HepG2 (cell line): ENCODE measurements around the gene BTK. TPM values are rescaled to one million over a fixed set of nuclear protein-coding genes. Genes with fewer than 3 reads are reported as not detected.

Source experiments
- CREB1 ChIP-seq, 2 experiments: fragments of 450-650 bp in 1 of 2; IDR thresholded peaks; 2 replicates each; pipeline ENCODE4 v1.6.1; 2016 to 2017; ENCODE audit warnings: control low read depth in 1 of 2, mild to moderate bottlenecking in 1 of 2, missing compliant biosample characterization in 1 of 2, missing genetic modification characterization in 1 of 2
- FOXK1 ChIP-seq: sonication (generic); formaldehyde crosslinking; IDR thresholded peaks from 2 replicates; pipeline ENCODE4 v1.4.0; 2020; ENCODE audit warnings: low read depth, missing genetic modification reagents, borderline replicate concordance
- GABPA ChIP-seq, 2 experiments: IDR thresholded peaks; 2 replicates each; pipeline ENCODE4 v1.6.1; 2011 to 2016; ENCODE audit warnings: low read depth in 2 of 2, low read length in 1 of 2, missing biosample characterization in 1 of 2, missing genetic modification characterization in 1 of 2
- GATAD2A ChIP-seq: IDR thresholded peaks from 2 replicates; pipeline ENCODE4 v1.6.1; 2016
- HIVEP1 ChIP-seq: sonication (generic); formaldehyde crosslinking; IDR thresholded peaks from 2 replicates; pipeline ENCODE4 v1.4.0; 2020; ENCODE audit warnings: mild to moderate bottlenecking, missing genetic modification reagents
- HMG20A ChIP-seq: IDR thresholded peaks from 2 replicates; pipeline ENCODE4 v1.6.1; 2016; ENCODE audit warnings: borderline replicate concordance
- HNF4A ChIP-seq: sonication (generic); formaldehyde crosslinking; IDR thresholded peaks from 2 replicates; pipeline ENCODE4 v1.4.0; 2020; ENCODE audit warnings: missing genetic modification reagents
- KDM5A ChIP-seq: fragments of 200-600 bp; sonication (generic); IDR thresholded peaks from 2 replicates; pipeline ENCODE4 v1.7.0; 2018; ENCODE audit warnings: antibody characterized with exemption, mild to moderate bottlenecking, low read length, borderline replicate concordance
- MAX ChIP-seq: IDR thresholded peaks from 2 replicates; pipeline ENCODE4 v1.6.1; 2012; ENCODE audit warnings: inconsistent platforms
- MLX ChIP-seq: IDR thresholded peaks from 2 replicates; pipeline ENCODE4 v1.6.1; 2016
- RBM22 ChIP-seq: fragments of 200-400 bp; formaldehyde crosslinking; optimal IDR thresholded peaks from 2 replicates; pipeline ENCODE3; 2017; ENCODE audit warnings: mild to moderate bottlenecking, low read length, moderate library complexity
- RFXANK ChIP-seq: IDR thresholded peaks from 2 replicates; pipeline ENCODE4 v1.6.1; 2016
- TARDBP ChIP-seq: sonication (generic); formaldehyde crosslinking; IDR thresholded peaks from 2 replicates; pipeline ENCODE4 v1.8.0; 2022; ENCODE audit warnings: mild to moderate bottlenecking, missing genetic modification reagents
- ZNF205 ChIP-seq: IDR thresholded peaks from 2 replicates; pipeline ENCODE4 v1.6.1; 2018; ENCODE audit warnings: missing biosample characterization, missing genetic modification reagents
- ZNF280B ChIP-seq: sonication (generic); formaldehyde crosslinking; IDR thresholded peaks from 2 replicates; pipeline ENCODE4 v1.5.0; 2020; ENCODE audit warnings: missing genetic modification reagents, mild to moderate bottlenecking, borderline replicate concordance
- ZNF576 ChIP-seq: sonication (generic); formaldehyde crosslinking; IDR thresholded peaks from 2 replicates; pipeline ENCODE4 v1.4.0; 2020; ENCODE audit warnings: mild to moderate bottlenecking, missing genetic modification reagents
- ZNF614 ChIP-seq: IDR thresholded peaks from 2 replicates; pipeline ENCODE4 v1.6.1; 2018; ENCODE audit warnings: missing biosample characterization, missing genetic modification reagents, inconsistent platforms, borderline replicate concordance
- ZNF839 ChIP-seq: sonication (generic); formaldehyde crosslinking; IDR thresholded peaks from 2 replicates; pipeline ENCODE4 v1.4.0; 2020; ENCODE audit warnings: missing genetic modification reagents, mild to moderate bottlenecking, borderline replicate concordance
- ZNF883 ChIP-seq: sonication (generic); formaldehyde crosslinking; IDR thresholded peaks from 2 replicates; pipeline ENCODE4 v1.5.1; 2020; ENCODE audit warnings: mild to moderate bottlenecking, missing genetic modification reagents; ENCODE audit errors: not compliant biosample characterization
- ZSCAN5A ChIP-seq: sonication (generic); formaldehyde crosslinking; IDR thresholded peaks from 2 replicates; pipeline ENCODE4 v1.8.0; 2022; ENCODE audit warnings: mild to moderate bottlenecking, missing genetic modification reagents, borderline replicate concordance
- polyA plus RNA-seq, 8 experiments: library from polyadenylated mRNA; depleted of rRNA in 3 of 8; stranded (reverse) in 7 of 8; unstranded in 1 of 8; fragments of >200 nt; fragmentation: Illumina TruSeq in 4 of 8; extraction: Trizol in 4 of 8; gene quantifications; 2 replicates each; pipeline versions ENCODE4 v1.2.1 to v1.2.3, GENCODE V29; 2011 to 2016; ENCODE audit warnings: low read depth in 4 of 8, missing spikeins in 1 of 8, mixed read lengths in 1 of 8; ENCODE audit not compliant: insufficient read depth in 1 of 8
- total RNA-seq, 5 experiments: library from RNA; depleted of rRNA; stranded (reverse); fragments of >200 nt; fragmentation: Illumina TruSeq; extraction: Trizol; gene quantifications; 2 replicates each; pipeline ENCODE4 v1.2.3, GENCODE V29; 2016; ENCODE audit warnings: low read depth in 1 of 5
- TF ChIP-seq, protein P1 (sequence below): sonication (generic); formaldehyde crosslinking; IDR thresholded peaks from 2 replicates; pipeline ENCODE4 v1.9.0; 2021; ENCODE audit warnings: missing genetic modification reagents, mild to moderate bottlenecking, borderline replicate concordance
- TF ChIP-seq, protein P2 (sequence below): IDR thresholded peaks from 2 replicates; pipeline ENCODE4 v1.6.1; 2016; ENCODE audit warnings: missing compliant biosample characterization, missing genetic modification reagents, borderline replicate concordance

The BTK gene
- total and polyA plus RNA-seq, 2 of the 13 experiments (the other 11 are each of a cell fraction or from before 2014, with no cell fraction given) = not detected

DNA sequence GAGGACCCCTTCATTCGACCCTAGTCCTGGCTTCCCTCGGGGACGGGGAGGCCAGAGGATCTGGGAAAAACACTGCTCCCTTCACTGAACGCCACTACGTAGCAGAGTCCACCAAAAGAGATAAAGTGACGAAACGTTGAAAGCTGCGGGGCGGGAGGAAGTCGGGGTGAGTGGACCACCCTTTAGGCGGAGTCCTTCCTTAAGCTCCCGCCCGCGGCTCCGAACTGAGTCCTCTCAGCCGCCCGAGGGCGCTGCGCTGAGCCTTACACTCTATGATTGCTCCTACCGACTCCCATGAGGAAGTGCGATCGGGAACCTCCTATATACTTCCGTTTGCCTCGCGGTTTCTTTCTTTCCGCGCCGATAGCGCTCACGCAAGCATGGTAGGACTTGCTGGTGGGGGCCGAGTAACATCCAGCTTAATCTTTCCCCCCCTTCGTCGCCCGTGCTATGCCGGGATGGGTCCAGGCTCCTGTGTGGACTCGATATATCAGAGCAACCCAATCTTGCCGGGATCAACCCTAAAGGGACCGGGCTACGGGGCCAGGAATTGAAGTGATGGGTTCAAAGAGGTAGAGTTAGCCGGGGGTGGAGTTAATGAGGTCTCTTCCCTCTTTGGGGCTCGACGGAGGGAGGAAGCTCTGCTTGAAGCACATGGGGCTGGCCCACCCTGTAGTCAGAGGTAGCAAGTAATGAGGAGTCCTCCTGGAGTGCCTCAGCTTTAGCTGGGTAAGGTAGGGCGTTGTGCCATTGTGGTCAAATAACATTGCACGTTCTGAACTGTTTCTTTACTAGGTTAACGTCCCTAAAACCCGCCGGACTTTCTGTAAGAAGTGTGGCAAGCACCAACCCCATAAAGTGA lies 4.9 kb upstream of the BTK start, which contains the start of gene RPL36A (continued):
- TF ChIP-seq ZNF614 (CRISPR knock-in tag) (0 out of 2 replicates have a peak, but pooled peaks have one; percentile 28), ZNF280B (CRISPR knock-in tag) (no peak), TARDBP (0 out of 2 replicates have a peak, but pooled peaks have one; percentile 19), ZNF205 (CRISPR knock-in tag) (no peak), MAX (peak; percentile 72), KDM5A (no peak), ZNF883 (CRISPR knock-in tag) (no peak), FOXK1 (CRISPR knock-in tag) (peak; percentile 29; the same call in 1 of the 2 replicates), ZNF839 (CRISPR knock-in tag) (no peak), GATAD2A (CRISPR knock-in tag) (peak; percentile 53), HMG20A (no peak), HNF4A (no peak), CREB1 (IDR thresholded peaks at IDR 0.05) (no peak), CREB1 (CRISPR knock-in tag; IDR thresholded peaks at IDR 0.05) (0 out of 2 replicates have a peak, but pooled peaks have one; percentile 29), ZSCAN5A (CRISPR knock-in tag) (0 out of 2 replicates have a peak, but pooled peaks have one; percentile 28), RBM22 (peak; percentile 48), HIVEP1 (no peak), MLX (no peak), GABPA (IDR thresholded peaks at IDR 0.05; ENCODE audit: low read depth, low read length) (peak; percentile 64), GABPA (CRISPR knock-in tag; IDR thresholded peaks at IDR 0.05; ENCODE audit: low read depth) (peak; percentile 92), ZNF576 (no peak), RFXANK (no peak)
- TF ChIP-seq, protein P1, sequence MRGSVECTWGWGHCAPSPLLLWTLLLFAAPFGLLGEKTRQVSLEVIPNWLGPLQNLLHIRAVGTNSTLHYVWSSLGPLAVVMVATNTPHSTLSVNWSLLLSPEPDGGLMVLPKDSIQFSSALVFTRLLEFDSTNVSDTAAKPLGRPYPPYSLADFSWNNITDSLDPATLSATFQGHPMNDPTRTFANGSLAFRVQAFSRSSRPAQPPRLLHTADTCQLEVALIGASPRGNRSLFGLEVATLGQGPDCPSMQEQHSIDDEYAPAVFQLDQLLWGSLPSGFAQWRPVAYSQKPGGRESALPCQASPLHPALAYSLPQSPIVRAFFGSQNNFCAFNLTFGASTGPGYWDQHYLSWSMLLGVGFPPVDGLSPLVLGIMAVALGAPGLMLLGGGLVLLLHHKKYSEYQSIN (CRISPR knock-in tag) = no peak
- TF ChIP-seq, protein P2, sequence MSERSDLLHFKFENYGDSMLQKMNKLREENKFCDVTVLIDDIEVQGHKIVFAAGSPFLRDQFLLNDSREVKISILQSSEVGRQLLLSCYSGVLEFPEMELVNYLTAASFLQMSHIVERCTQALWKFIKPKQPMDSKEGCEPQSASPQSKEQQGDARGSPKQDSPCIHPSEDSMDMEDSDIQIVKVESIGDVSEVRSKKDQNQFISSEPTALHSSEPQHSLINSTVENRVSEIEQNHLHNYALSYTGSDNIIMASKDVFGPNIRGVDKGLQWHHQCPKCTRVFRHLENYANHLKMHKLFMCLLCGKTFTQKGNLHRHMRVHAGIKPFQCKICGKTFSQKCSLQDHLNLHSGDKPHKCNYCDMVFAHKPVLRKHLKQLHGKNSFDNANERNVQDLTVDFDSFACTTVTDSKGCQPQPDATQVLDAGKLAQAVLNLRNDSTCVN = no peak
